Effector CD8-positive, alpha-beta T cell (primary cell): ENCODE results near the gene OAT.

Source experiments
- DNase-seq: peaks from one replicate; lab custom pipeline; 2025; lab: John Stamatoyannopoulos, UW
- total RNA-seq, 4 experiments: gene quantifications; one replicate each; lab custom pipeline; 2026; lab: John Stamatoyannopoulos, UW

The OAT gene
- 49.1 to 72.1 (median 56.4) reads per million in 4 experiments for total RNA-seq

DNA sequence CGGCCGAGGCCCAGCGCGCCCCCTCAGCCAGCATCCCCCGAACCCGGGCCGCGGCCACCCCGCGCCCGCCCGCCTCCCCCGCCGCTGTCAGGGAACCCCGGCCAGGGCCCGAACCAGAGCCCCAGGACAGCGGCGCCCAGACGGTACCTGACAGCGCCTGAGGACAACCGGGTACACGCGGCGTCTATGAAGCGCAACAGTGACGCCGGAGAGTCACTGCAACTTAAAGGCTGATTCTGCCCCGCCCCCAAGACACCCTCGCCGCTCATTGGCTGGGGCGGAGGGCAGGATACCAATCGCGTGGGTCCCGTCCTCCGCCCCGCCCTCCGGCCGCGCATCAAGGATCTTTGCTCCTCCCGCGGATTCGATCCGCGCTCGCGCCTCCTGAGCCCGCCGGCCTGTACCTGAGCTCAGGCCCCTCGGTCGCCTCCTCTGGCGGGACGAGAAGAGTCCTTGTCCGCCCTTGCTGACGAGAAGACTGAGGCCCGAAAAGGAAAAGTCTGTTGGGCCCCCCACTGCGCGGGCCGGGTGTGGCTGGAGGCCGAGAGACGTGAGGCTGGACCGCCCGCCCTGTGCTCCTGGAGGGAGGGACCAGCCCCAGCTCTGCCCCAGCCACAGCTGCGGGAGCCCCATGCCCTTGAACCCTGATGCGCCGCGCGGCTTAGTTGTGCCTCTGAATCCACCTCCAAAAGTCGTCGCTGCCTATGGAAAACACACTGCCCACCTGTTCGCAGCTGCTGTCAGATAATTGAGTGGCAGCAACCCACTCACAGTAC is at the start of gene OAT:
TSS of gene OAT (minus strand) at position 198 of the 776 bp plus-strand sequence. CDS start 6,752 bp downstream, outside the sequence.
- DNase-seq = peak; percentile 95

DNA sequence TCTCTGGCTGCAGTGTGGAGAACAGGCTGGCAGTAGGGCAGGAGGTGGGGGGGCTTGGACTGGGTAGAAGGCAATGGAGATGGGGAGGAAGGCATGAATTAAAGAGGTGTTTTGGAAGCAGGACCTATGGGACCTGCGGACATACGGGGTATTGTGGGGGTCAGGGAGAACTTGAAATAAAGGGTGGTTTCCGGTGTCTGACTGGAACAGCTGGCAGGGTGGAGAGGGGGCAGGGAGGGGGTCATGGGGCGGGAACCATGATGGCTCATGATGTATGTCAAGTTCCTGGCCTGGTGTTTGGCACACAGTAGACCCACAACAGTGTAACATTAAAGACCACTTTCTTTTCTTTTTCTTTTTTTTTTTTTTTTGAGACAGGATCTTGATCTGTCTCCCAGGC is 48.4 kb upstream of the OAT start:
- no peak for DNase-seq

DNA sequence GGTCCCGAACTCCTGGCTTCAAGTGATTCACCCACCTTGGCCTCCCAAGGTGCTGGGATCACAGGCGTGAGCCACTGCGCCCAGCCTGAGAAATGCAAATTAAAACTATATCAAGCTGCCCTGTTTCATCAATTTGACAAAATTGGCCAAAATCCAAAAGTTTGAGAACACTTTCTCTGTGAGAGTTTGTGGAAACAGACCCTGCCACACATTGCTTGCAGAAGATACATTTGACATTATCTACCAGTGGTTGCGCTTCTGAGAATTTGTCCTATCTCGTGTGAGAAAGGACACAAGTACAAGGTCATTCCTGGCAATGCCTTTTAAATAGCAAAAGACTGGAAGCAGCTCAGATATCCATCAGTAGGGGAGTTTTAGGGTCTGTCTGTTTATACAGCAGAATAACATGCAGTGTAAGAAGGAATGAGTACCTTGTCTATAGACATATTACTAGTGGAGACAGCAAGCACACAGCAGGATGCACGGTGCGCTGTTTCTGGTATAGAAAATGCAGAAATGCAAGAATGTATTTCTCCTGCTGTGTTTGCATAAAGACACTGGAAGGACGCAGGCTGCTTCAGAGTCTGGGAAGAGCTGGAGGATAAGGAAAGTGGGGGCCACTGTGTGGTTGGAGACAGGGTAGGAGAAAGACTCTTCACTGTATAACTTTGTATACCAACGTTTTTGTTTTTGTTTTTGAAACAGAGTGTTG is 47.2 kb upstream of the OAT start:
- DNase-seq = no peak

DNA sequence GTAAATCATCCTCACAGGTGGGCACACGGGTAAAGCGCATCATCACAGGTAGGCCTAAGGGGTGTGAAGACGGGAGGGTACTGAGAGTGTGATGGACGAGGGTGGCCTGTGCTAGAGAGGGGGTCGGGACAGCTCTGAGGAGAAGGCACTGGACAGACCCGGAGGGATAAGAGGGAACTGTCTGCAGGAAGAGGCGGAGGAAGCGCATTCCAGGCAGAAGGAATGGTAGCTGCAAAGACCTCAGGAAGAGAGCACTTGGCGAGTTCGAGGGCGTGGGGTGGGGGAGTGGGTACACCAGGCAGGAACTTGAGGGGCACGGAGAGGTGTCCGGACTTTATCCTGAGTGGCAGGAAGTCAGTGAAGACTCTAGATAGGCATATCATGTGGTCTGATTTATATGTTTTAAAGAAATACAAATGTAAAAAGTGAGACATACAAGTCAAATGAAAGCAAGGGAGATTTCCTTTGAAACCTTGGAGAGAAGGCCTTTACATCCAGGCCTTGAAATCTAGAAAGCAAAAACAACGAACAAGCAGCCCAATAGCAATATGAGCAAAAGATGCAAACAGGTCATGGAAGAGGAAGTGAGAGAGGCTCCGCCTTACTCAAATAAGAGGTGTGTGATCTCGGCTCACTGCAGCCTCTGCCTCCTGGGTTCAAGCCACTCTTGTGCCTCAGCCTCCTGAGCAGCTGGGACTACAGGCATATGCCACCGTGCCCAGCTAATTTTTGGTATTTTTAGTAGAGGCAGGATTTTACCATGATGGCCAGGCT is 46.5 kb upstream of the OAT start:
- no peak for DNase-seq

DNA sequence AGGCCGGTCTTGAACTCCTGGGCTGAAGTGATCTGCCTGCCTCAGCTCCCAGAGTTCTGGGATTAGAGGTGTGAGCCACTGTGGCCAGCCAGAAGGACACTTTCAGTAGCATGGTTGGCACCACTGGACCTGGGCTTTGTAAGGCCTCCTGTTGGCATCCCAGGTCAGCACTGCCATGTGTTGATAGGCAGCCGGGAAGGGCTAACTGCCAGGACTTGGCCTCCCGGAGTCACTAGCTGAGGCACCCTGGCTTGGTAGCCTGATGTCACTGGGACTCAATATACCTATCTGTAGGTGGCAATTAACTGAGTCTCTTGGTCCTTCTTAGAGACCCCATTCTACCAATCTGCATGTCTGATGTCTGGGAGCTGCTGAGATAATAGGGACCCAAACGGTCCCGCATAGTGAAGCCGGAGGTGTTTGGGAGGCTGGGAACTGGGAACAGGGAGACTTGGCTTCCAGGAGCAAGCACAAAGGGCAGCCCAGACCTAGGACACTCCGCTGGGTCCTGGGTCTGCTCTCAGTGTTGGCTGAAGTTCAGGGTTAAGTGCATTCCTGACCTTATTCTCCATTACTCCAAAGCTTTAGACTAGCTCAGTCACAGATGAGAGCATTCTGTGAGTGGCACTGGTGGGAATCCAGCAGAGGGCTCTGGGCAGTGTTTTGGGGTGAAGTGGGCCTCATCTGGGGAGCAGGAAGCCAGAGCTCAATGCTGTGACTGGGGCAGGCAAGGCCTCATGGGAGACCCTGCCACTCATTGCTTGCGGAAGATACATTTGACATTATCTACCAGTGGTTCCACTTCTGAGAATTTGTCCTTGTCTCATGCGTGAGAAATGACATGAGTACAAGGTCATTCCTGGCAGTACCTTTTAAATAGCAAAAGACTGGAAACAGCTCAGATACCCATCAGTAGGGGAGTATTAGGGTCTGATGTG is 45.6 kb upstream of the OAT start:
- no peak for DNase-seq

DNA sequence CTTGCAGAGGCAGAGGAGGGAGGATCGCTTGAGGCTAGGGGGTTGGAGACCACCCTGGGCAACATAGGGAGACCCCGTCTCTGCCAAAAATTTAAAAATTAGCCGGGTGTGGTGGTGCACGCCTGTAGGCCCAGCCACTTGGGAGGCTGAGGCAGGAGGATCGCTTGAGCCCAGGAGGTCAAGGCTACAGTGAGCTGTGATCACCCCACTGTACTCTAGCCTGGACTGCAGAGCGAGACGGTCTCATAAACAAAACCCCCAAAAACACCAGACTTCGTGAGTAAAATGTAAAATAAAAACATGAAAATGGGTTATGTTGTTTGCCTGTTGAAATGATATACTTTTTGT is 43.6 kb upstream of the OAT start:
- DNase-seq = no peak

DNA sequence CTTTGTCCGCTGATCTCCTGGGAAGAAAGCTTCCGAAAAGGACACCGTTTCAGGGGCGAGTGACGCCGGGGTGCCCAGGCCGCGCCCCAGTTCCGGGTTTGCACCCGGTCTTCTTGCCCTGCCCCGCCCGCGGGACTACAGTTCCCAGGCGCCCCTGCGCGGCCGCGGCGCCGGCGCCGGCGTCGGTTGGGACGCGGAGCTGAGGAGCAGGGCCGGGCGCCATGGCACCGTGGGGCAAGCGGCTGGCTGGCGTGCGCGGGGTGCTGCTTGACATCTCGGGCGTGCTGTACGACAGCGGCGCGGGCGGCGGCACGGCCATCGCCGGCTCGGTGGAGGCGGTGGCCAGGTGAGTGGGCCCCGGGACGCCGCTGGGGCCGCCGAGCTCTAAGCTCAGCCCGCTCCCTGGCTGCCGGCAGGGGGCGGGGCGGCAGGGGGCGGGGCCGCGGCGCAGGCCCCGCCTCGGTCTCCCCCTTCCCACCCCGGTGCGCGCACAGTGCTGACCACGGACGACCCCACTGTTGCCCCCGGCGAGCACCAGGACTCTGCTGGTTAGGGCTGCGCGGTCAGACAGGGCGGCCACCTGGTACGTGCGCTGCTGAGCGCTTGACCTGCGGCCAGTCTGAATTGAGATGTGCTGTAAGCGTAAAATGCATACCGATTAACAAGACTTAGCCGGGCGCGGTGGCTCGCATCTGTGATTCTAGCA is 43.1 kb upstream of the OAT start, which contains the start of gene LHPP:
TSS of gene LHPP (plus strand) at position 182 of the 706 bp plus-strand sequence. CDS start at position 222, 40 bp downstream.
- peak; percentile 73 for DNase-seq

DNA sequence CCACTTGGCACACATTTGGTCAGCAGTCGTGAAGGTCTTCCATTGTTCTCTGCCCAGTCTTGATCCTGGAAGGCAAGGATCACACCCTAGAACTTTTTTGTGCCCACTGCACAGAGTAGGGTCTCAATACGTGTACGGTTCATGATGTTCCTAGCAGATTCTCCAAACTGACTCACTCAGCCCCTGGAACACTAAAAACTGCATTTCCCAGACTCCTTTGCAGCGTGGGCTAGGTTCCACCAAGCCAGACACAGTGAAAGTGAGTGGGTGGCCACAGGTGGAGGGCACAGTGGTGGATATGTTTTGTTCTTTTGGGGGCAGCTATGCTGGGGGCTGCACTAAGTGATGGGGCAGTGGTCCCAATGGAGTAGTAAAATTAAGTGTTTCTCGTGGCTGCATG is 41.4 kb upstream of the OAT start:
- no peak for DNase-seq

DNA sequence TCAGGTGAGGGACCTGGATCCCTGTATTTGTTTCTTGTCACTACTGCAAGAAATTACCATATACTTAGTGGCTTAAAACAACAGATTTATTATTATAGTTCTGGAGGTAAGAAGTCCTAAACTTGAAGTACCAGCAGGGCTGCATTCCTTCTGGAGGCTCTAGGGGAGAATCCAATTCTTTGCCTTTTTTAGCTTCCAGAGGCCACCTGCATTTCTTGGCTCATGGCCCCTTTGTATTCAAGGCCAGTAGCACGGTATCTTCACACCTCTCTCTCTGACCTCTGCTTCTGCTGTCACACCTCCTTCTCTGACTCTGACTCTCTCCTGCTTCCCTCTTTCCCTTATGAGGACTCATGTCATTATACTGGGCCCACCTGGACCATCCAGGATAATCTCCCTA is 40.7 kb upstream of the OAT start:
- no peak for DNase-seq

DNA sequence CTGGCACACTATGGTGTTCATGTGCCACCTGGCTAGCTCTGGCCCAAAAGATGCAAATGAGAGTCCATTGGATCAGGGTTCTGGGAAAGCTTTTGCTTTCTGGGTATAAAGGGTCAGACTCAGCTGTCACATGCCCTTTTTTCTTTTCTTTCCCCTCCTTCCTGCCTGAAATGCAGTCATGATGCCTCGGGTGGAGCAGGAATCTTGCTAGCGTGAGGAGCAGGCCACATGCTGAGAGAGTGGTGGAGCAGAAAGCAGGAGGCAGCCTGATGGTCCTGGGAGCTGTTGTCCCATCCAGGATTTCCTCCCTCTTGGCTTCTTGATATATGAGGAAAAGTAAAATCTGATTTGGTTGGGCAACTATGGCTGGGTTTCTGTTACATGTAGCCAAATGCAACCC is 40.2 kb upstream of the OAT start:
- DNase-seq = no peak

DNA sequence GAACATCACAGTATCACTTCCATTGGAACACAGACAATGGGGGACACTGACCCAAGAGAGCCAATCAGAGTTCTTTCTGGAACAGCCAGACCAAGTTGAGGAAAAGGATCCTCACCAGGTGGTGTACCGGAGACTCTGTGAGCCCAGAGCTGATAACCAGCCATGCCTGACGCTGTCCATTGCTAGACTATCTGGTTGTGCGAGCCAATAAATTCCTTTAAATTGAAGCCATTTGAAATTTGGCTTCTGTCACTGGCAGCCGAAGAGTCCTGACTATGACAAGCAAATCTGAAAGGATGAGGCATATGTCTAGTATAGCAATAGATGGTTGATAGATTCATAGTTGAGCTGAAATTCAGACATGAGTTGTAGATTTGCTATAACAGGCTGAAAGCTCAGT is 39.8 kb upstream of the OAT start:
- no peak for DNase-seq

DNA sequence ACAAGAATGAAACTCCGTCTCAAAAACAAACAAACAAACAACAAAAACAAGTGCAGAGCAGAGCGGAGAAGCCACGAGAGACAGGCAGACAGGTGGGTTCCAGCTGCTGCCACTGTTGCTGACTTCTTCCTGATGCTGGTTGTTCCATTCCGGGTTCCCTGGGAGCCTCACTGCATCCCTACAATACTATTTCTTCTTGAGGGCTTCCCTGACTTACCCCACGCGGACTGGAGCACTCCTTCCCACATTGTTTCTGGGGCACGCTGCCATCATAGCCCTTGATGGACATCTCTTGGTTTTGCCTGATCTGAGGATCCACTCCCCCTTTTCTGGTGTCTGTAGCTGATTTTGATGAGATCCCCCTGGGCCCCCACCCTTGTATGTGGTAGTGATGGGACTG is 36.7 kb upstream of the OAT start:
- DNase-seq = no peak

DNA sequence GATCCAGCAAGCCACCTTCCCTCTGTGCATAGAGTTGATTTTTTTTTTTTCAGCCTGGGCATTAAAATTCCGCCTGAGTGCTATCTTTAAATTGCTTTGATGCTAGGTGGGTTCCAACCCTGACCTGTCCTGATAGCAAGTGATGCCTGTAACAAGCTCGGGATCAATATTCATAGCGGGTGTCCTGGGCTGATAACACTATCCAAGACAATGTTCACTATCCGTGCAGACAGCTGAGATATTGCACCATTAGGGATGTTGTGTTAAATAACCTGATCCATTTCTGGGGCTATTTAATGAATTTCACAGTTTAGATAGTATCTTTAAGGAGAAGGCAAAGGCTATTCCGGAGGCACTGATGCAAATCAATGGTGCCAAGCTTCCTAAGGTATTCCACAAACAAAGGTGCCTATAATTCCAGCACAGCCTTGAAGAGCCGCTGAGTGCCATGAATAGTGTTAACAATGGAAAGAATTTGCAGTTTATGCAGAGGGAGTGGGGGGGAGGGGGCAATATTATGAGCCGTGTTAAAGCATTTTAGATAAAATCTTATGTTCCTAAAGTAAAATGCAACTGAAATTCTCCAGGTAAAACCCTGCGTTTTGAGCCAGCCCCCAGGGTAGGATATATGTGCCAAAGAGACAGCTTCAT is 35.4 kb upstream of the OAT start:
- no peak for DNase-seq

DNA sequence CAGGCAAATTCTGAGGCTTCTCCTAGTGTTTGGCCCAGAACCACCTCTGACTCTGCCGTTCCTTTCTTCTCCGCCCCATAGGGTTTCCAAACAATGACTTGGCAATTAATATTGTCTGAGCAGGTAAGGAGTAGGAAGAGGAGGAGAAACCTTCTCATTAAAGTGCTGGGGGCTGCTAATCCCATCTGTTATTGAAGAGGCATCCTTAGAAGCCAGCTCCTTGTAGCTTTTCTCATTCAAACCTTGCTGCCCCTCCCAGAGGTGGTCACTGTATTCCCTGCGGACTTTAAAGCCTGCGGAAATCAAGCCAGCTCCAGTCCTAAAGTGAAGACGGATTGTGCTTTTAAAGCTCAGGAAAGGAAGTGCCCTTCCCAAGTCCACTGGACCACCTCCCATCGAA is 32.6 kb upstream of the OAT start:
- DNase-seq = no peak

DNA sequence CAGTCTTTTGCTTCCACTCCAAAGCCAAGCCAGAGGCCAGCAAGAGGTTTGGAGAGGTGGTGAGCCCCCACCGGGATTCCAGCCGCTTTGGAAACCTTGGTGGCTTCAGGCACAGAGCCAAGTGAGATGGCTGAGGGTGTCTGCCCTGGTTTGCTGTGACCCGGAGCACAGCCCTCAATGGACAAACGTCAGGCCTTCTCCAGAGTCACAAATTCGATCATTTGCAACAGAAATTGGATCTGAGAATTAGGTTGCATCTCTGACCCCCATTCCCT is 32.0 kb upstream of the OAT start:
- DNase-seq = no peak

DNA sequence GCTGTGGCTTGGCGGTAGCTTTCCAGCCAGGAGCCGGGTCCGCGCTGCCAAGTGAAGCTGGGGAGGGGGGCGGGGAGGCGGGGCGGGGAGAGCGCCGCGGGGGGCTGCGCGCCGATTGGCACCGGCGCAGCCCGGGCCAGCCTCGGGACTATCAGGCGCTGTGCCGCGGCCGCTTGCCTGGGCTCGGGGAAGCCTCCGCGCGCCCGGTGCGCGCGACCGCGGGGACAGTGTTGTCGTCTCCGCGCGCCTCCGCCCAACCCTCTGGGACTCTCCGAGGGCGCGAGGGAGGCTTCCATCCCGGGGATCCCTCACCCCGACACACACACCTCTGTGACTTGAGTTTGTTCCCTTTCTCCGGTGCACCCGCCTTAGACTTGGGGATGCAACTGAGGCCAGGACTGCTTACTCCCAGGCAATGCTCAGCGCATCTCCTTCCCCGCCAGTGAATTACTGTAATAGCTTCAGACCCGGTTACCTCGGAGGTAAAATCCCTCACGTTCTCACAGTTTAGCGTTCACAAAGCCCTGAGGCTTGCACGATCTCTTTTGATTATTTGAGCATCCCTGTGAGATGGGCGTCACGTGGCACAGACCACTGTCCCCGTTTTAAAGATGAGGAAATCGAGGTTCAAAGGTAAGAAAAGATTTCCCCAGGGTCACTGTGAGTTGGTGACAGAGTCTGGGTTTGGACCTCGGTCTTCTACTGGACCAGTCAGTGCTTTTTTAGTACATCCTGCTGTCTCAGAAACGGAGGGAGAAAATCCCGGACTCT is 31.5 kb upstream of the OAT start, which contains the start of gene NKX1-2:
TSS of gene NKX1-2 (minus strand) at position 24 of the 771 bp plus-strand sequence. CDS start 92 bp downstream, outside the sequence.
- no peak for DNase-seq

DNA sequence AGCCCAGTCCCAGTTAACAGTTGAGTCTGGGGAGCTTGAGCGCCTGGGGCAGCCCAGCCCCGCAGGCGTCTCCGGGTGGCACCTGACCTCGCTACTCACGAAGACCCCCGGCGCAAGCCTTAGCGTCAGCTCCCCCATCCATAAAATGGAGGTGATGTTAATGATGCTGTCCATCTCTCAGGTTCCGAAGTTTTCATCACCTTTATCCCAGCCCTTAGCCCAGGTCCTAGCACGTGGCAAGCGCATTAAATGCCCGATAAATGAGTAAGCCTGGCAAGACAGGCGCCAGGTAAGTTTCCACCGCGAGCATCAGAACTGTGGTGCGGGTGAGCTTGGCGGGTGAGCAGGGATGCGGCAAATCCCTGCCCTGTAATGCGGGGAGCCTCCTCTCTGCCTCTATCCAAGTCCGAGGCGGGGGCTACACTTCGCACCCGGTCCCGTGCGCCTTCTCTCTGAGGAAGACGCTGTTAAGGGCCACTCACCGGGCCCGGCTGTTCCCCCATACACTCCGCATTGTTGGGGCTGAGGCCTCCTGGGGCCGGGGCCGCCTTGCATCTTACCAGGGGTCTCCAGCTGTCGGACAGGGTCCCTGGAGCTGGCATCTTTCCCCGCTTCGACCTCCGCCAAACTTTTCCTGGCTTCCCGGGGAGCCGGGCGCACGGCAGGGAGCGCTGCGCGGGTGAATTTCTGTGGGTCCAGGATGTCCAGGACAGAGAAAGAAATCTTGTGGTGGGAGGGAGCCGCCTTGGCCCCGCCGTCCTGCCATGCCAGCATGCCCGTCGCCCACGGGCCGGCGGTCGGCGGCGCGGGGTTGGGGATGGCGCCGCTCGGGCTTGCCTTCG is 30.7 kb upstream of the OAT start:
- DNase-seq = no peak

DNA sequence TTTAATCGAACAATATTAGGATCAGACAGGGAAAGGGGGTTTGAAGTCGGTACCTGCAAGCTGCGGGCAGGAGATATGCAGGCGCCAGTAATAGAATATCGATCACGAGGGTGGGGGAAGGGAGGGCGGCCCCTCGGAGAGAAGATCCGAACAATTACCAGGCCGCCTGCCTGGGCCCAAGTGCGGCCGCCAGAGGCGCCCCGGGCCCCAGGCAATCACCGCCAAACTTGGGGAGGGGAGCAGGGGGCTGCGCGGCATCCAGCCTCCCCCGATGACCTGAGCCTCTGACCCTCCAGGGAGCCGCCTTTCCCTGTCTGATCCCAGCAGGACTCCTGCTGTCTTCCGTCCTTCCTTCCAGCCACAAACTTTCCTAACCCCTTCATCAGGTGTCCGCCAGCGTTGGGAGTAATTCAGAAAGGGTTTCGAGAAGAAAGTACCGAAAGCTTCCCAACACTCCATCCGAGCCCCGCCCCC is 30.0 kb upstream of the OAT start:
- no peak for DNase-seq
